H1 (cell line): ENCODE measurements around the gene ANXA9. TPM values are rescaled to one million over a fixed set of nuclear protein-coding genes. Genes with fewer than 3 reads are reported as not detected.

Source experiments
- RFX5 ChIP-seq: IDR thresholded peaks from 2 replicates; pipeline ENCODE4 v1.6.1; 2011; ENCODE audit warnings: low read depth, low read length, improper control_type of control experiment, borderline replicate concordance
- SIN3A ChIP-seq, 2 experiments: IDR thresholded peaks in 1 of 2; conservative IDR thresholded peaks in 1 of 2; 2 replicates each; pipeline ENCODE4 v1.6.1; 2011 to 2012; ENCODE audit warnings: low read length in 2 of 2, improper control_type of control experiment in 1 of 2, low read depth in 1 of 2, mild to moderate bottlenecking in 1 of 2
- polyA plus RNA-seq, 7 experiments: library from polyadenylated mRNA; depleted of rRNA in 3 of 7; stranded (reverse) in 5 of 7; unstranded in 2 of 7; fragments of >200 nt in 5 of 7; fragments of 200-250 nt in 2 of 7; gene quantifications; 1 replicate in 5 of 7; 2 replicates in 1 of 7; 4 replicates in 1 of 7; pipeline versions ENCODE4 v1.2.1 to v1.2.3, GENCODE V29; 2011 to 2013; ENCODE audit warnings: missing spikeins in 2 of 7, mixed read lengths in 2 of 7
- total RNA-seq: library from RNA; stranded (reverse); fragmentation: NEBNext Ultra II Directional; extraction: Animal tissue kit (Norgen Biotek cat#: 25700); gene quantifications from 2 replicates; pipeline ENCODE4 v1.2.1, GENCODE V29; 2021
- TF ChIP-seq, protein P1 (sequence below): IDR thresholded peaks from 2 replicates; pipeline ENCODE4 v1.6.1; 2011; ENCODE audit warnings: low read length, improper control_type of control experiment
- TF ChIP-seq, protein P2 (sequence below), 3 experiments: IDR thresholded peaks; 1 replicate in 2 of 3; 2 replicates in 1 of 3; pipeline versions ENCODE4 v1.5.1 to v1.6.1; 2011; ENCODE audit warnings: low read length in 3 of 3, mild to moderate bottlenecking in 3 of 3, inconsistent platforms in 2 of 3, low read depth in 1 of 3, moderate library complexity in 1 of 3; ENCODE audit not compliant: insufficient read depth in 1 of 3; ENCODE audit errors: control extremely low read depth in 1 of 3

Gene ANXA9
- total and polyA plus RNA-seq, 2 of the 8 experiments (the other 6 are each of a cell fraction or from before 2014, with no cell fraction given): 1.8 to 3.5 TPM

DNA sequence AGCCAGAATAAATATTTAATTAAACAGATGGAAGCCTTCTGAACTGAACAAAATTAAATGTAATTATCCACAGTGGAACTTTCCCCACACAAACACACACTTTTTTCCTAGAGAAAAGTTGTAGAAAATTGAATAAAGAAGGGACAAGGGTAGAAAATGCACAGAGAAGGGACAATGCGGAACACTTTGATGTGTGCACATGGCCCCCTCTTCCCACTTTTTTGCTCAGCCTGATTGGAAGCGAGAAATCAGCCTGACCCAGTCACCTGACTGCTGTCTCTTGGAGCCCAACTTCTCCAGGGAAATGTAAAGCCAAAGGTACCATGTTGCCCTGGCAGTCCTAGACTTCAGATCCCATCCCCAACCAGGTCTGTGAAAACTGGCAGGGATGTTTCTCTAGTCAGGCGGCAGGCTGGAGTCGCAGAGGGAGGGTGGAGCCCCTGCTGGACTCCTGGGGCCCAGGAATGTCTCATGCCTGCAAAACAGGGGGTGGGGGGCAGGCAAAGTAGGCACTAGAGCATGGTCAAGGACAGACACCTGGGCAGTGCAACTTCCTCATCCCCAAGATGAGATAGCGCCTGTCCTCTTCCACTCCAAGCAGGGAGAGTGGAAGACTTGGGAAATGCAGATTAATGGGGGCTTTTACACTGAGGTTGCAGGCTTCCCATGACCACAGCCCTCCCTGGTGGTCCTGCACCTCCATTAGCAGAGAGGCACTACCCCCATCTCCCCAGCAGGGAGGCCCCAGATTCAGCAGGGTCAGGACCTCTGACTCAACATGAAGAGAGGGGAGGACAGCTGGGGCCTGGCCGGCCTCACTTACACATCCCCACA, 10.3 kb upstream of the ANXA9 start (continued):
- TF ChIP-seq SIN3A (conservative IDR thresholded peaks at IDR 0.05 in 1 of 2, IDR thresholded peaks at IDR 0.05 in 1 of 2; ENCODE audit: low read depth in 1 of 2, low read length in 2 of 2) (0 out of 4 replicates have a peak, but pooled peaks of 1 of the 2 experiments have one; percentile 23), RFX5 (no peak)
- TF ChIP-seq, protein P1, sequence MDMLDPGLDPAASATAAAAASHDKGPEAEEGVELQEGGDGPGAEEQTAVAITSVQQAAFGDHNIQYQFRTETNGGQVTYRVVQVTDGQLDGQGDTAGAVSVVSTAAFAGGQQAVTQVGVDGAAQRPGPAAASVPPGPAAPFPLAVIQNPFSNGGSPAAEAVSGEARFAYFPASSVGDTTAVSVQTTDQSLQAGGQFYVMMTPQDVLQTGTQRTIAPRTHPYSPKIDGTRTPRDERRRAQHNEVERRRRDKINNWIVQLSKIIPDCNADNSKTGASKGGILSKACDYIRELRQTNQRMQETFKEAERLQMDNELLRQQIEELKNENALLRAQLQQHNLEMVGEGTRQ: peak; percentile 28; the same call in 1 of the 2 replicates
- TF ChIP-seq, protein P2, sequence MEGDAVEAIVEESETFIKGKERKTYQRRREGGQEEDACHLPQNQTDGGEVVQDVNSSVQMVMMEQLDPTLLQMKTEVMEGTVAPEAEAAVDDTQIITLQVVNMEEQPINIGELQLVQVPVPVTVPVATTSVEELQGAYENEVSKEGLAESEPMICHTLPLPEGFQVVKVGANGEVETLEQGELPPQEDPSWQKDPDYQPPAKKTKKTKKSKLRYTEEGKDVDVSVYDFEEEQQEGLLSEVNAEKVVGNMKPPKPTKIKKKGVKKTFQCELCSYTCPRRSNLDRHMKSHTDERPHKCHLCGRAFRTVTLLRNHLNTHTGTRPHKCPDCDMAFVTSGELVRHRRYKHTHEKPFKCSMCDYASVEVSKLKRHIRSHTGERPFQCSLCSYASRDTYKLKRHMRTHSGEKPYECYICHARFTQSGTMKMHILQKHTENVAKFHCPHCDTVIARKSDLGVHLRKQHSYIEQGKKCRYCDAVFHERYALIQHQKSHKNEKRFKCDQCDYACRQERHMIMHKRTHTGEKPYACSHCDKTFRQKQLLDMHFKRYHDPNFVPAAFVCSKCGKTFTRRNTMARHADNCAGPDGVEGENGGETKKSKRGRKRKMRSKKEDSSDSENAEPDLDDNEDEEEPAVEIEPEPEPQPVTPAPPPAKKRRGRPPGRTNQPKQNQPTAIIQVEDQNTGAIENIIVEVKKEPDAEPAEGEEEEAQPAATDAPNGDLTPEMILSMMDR (IDR thresholded peaks at IDR 0.05; ENCODE audit: control extremely low read depth in 1 of 3, insufficient read depth in 1 of 3, low read depth in 1 of 3, low read length in 3 of 3): peak; percentile 15 to 42 (median 33)
